ENCODE results near the gene SPNS2.
A peak's percentile ranks its signal among the peaks of the same experiment; 100 is the strongest.

The SPNS2 gene

GRCh38 chr17:4482338-4483011 lies 16.2 kb upstream of the SPNS2 start:
- no peak for DNase-seq

DNA sequence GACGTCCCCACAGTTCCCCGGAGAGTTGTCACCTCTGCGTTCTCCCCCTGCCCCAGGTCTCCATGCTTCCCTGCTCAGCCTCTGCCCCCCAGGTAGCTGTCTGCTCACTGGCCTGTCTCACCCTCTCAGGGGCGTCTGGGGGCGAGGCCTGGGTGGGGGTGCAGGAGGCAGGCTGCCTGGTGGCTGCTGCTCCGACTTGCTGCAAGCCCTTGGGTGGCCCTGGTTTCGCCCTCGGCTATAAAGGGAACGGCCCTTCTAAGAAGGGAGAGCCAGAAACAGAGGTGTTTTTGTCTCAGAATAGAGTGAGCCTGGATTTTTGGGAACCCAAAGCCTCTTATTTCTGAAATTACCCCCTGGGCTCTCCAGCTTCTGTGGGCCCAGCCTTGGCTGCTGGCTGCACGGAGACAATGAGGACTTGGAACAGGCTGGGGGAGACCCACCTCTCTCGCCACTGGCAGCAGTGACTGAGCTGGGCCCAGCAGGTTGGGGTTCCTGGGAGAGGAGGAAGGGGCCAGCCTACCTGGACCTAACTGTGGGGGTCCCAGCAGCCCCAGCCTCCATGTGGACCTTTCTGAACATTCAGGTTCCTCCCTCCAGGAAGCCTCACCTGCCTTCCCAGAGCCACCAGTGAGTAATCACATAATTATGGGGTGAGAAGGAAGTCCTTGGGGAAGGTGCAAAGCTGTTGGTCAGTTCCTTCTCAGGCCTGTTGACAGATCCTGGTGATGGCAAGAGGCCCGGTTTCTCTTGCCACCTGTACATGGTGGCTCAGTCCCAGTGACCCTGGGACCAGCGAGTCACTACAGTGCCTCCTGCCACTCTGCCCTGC lies 15.5 kb upstream of the SPNS2 start:
- DNase-seq, result peak; percentile 10

DNA sequence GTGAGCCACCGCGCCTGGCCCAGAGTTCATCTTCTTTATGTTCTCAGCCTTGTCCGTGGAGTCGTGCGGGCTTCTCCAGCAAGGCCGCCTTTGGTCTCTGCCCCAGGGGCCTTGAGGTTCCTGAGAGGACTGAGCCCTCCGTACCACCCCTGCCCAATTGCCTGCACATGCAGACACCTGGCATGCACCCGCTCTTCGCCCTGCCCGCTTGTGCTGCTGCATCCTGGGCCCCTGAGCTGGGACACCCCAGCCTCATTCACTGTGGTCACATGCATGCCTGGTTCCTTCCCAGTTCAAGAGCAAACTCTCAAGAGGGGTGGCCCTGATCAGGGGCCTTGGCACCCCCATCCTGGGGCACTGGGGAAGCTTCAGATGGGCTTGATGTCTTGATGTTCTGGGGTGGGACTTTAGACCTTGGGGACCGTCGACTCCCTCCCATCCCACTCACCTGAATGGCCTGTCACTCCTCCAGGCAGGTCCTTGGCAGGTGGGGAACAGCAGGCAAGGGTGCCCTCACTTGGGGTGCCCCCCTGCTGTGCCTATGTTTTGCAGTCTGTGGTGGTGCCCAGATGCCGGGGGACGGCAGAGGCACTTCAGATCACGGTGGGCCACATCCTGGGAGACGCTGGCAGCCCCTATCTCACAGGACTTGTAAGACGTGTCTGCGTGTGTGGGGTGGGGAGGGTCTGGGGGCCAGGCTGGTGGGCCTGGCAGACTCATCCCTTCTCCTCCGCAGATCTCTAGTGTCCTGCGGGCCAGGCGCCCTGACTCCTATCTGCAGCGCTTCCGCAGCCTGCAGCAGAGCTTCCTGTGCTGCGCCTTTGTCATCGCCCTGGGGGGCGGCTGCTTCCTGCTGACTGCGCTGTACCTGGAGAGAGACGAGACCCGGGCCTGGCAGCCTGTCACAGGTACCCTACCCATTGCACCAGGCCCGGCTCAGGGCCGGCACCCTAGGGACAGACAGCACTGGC lies 12.7 kb upstream of the SPNS2 start:
- DNase-seq, result no peak

- DNase-seq, result no peak
Measured at GRCh38 chr17:4487296-4487695, 11.4 kb upstream of the SPNS2 start.

DNA sequence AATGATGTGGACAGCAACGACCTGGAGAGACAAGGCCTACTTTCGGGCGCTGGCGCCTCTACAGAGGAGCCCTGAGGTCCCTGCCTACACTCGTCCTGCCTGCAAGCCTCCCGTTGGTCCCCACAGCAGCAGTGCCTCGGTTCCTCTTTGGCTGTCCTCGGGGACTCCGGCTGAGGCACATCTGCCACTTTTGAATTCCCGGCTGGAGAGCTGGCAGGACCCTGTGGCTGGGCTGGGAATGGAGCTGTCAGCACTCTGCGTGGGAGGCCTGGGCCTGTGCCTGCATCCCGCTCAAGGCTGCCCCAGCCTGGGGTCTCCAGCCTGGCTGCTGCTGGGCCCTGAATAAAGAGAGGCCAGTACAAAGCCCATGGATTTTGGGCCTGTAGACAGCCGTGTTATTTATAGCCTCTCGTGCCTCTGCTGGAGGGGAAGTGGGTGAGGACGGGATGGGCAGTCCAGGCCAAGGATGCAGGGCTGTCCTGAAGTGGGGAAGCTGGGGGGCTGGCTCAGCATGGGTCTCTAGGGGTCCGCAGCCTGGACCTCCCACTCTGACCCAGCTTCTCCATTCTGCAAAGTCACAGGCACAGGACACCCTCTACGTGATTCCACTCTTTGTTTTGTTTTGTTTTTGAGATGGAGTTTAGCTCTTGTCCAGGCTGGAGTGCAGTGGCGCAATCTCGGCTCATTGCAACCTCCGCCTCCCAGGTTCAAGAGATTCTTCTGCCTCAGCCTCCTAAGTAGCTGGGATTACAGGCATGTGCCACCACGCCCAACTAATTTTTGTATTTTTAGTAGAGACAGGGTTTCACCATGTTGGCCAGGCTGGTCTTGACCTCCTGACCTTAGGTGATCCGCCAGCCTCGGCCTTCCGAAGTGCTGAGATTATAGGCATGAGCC lies 10.6 kb upstream of the SPNS2 start:
- no peak for DNase-seq

DNA sequence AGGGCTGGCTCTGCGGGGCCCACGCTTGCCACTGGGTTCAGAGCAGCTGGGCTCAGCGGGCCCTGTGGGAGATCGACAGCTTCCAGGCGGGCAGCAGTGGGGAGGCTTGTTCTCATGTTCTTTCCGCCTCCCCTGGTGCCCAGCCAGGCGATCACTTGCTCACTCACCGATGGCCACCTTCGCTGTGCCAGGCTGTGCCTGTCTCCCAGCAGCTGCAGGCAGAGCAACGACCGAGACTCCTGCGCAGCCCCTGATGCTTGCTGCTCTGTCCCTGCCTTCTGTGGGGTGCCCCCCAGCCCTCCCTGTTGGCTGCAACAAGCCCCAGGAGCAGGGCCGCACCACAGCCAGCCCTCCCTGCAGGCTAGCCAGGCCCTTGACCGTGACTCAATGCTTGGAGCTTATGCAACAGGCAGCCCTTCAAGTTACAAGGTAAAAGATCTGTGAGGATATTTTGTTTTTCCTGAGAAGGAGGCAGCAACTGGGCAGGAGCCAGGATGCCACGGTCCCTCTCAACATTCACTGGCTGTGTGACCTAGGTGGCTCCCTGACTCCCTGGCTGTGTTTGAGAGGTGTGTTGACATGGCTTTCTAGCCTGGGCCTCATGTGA lies 9.6 kb upstream of the SPNS2 start:
- DNase-seq, result no peak

DNA sequence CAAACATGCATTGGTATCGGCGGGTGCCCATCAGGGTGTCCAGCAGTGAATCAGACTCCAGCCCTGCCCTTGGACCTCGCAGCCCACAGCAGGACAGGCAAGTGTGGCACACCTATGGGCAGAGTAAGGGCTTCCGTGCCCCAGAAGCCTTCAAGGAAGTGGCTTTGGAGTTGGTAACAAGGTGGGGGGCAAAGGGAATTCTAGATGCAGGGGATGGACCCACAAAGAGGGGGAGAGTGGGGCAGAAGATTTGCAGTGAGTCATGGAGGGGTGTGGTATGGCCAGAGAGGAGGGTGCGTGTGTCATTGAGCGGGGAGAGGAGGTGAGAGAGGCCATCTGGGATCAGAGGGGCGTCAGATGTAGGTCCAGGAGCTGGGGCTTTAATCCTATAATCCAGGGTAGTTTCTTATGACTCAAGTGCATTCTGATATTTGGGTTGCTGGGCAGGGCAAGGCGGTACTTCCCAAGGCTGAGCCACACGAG lies 8.5 kb upstream of the SPNS2 start:
- no peak for DNase-seq

- no peak for DNase-seq
Measured at GRCh38 chr17:4490637-4491061, 8.0 kb upstream of the SPNS2 start.

DNA sequence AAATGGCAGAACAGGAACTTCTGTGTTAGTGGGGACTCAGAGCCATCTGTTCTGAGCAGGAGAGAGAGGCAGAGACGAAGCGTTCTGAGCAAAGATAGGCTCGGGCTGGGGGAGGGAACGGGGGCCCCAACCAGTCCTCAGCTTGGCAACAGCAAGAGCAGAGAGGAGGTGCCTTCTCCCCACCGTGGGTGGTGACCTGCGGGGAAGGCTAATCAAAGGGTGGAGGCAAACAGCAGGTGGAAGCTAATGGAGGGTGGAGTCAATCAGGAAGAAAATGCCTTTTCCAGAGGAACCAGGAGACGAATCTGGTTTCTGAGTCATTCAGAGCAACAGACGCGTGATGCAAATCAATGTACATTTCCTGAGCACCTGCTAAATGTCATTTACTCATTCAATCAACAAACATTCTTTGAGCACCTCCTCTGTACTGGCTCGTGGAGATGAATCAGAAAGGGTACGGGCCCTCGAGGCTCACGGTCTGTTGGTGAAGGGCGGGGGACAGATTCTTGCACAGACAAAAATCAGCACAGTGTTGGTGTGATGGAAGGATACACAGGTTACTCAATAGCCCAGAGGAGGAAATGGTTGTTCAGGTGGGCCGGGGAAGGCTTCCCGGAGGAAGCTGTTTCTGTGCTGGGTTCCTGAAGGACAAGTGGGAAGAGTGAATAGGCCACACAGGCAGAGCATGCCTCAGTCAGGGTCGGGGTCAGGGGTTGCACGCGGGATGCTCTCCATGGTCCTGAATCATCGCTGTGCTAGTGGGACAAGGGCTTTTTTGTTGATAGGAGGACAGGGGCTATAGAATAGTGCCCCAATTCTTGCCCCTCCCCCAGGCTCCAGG lies 5.7 kb upstream of the SPNS2 start:
- DNase-seq, result no peak

DNA sequence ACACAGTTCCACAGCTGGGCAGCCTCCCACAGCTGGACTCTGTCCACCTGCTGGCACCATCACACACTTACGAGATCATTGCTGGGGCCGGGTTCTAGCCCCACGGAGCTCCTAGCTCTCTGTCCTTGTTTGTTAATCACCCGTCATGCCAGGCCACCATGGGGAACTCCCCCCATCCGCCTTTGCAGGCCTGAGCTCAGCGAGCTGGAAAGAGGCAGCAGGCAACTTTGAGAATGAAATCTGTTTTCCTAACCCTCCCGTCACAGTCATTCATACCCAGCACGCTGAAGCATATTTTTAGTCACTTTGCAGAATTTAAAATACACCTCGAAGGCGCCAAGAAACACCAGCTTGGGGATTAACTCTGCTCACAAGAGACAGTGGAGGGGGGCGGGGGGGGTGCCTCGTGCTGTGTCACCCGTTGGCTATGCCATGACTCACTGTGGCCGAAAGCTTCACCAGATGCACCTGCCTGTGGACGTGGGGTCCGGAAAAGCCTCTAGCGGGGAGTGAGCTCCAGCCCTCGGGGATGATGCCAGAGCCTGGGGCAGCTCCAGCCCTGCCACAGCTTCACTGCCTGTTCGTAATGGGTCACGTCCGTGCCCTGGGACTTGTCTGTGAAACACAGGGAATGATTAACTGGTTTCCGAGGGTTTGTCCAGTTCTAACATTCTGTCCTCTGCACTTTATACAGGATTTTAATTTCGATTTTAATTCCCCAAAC lies 1.4 kb upstream of the SPNS2 start:
- no peak for DNase-seq

GRCh38 chr17:4499431-4500190 lies 930 bp downstream of the SPNS2 start:
- DNase-seq, result no peak

DNA sequence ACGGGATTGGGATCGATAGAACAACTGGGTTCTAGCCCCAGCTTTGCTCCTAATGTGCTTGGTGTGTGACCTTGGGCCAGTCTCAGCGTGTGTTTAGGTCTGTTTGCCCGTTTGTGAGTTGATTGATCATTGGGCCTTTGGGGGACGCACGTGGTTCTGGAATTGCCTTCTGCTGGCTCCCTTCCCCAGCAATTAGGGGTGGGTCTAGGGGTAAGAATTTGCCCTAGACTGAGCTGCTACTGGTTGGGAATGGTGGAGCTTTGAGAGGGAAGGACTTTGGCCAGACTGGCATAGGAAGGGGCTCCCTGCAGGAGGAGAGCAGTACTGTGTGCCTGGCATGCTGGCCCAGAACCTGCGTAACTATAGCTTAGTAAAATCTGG lies 1.5 kb downstream of the SPNS2 start:
- no peak for DNase-seq

- DNase-seq, result no peak
Measured at GRCh38 chr17:4501295-4501949, 2.7 kb downstream of the SPNS2 start.

DNA sequence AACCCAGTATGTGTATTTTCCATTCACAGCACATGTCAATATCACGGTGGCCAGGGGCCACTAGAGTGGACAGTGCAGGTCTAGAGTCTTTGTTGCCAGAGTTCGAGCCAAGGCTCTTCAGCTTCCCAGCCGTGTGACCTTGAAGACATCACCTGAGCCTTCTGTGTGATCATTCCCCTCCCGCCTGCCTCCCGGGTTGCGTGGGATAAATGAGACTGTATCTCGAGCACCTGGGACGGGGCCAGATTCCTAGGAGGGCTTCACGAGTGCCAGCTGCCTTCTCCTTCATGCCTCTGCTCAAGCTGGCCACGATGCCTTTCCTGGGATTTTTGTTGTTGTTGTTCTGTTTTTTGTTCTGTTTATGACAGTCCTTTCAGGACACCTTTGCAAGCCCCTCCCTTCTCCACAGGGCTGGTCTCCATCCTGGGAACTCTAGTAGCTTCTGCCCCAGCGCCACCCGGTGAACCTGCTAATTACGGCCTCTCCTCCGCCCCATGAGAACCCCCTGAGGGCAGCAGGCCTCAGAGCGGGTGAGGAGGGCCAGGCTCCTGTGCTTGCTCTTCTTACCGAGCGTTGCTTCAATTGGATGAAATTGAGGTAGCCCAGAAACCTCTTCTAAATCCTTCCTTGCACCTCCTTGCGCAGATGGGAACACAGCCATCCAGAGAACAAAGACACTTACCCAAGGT lies 3.9 kb downstream of the SPNS2 start:
- DNase-seq, result peak; percentile 31

- DNase-seq, result no peak
Measured at GRCh38 chr17:4503283-4504025, 4.8 kb downstream of the SPNS2 start.

- no peak for DNase-seq
Measured at GRCh38 chr17:4504188-4504587, 5.5 kb downstream of the SPNS2 start.

GRCh38 chr17:4505187-4505586 lies 6.5 kb downstream of the SPNS2 start:
- DNase-seq, result no peak

All from NCI-H2029 (cell line).